RWPE1 (cell line): ENCODE data around the gene TRIM17.

Experiments
- CTCF ChIA-PET: fragments of 350-600 bp; sonication (Branson Sonifier 250); formaldehyde crosslinking; extraction: SDS; loops from one replicate; lab custom pipeline; 2021; lab: Yijun Ruan, JAX
- POLR2A ChIA-PET: fragments of 400-600 bp; formaldehyde crosslinking; extraction: SDS; loops from one replicate; lab custom pipeline; 2020; ENCODE audit warnings: antibody characterized with exemption; ENCODE audit not compliant: low non-redundant PET; lab: Yijun Ruan, JAX
- DNase-seq: peaks from one replicate; pipeline ENCODE4 v3.0.0; 2012; ENCODE audit warnings: low spot score
- H3K27ac ChIP-seq: fragments of 450-650 bp; 2 replicates; pipeline ENCODE4 v1.5.1; 2017
- TF ChIP-seq, protein P1 (sequence below): fragments of 450-650 bp; conservative IDR thresholded peaks from 2 replicates; pipeline ENCODE4 v1.5.1; 2017; ENCODE audit warnings: low read depth, mild to moderate bottlenecking

TRIM17 gene

GRCh38 chr1:228423404-228424053 is 6.9 kb upstream of the TRIM17 start:
- ChIA-PET POLR2A (no interaction called here), CTCF (interaction anchor here (0.6 kb wide), 2 partner anchors 14 to 341 kb away, joined by 3 read pairs; partner anchors contain the start of gene ARF1)
- no peak overlapping the region for H3K27ac ChIP-seq
- TF ChIP-seq, protein P1, sequence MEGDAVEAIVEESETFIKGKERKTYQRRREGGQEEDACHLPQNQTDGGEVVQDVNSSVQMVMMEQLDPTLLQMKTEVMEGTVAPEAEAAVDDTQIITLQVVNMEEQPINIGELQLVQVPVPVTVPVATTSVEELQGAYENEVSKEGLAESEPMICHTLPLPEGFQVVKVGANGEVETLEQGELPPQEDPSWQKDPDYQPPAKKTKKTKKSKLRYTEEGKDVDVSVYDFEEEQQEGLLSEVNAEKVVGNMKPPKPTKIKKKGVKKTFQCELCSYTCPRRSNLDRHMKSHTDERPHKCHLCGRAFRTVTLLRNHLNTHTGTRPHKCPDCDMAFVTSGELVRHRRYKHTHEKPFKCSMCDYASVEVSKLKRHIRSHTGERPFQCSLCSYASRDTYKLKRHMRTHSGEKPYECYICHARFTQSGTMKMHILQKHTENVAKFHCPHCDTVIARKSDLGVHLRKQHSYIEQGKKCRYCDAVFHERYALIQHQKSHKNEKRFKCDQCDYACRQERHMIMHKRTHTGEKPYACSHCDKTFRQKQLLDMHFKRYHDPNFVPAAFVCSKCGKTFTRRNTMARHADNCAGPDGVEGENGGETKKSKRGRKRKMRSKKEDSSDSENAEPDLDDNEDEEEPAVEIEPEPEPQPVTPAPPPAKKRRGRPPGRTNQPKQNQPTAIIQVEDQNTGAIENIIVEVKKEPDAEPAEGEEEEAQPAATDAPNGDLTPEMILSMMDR: no peak
- no peak for DNase-seq

GRCh38 chr1:228420968-228421826 is 4.5 kb upstream of the TRIM17 start:
- TF ChIP-seq, protein P1: no peak
- no peak overlapping the region for H3K27ac ChIP-seq
- no peak for DNase-seq
- CTCF ChIA-PET: no interaction called here
- POLR2A ChIA-PET: no interaction called here

DNA sequence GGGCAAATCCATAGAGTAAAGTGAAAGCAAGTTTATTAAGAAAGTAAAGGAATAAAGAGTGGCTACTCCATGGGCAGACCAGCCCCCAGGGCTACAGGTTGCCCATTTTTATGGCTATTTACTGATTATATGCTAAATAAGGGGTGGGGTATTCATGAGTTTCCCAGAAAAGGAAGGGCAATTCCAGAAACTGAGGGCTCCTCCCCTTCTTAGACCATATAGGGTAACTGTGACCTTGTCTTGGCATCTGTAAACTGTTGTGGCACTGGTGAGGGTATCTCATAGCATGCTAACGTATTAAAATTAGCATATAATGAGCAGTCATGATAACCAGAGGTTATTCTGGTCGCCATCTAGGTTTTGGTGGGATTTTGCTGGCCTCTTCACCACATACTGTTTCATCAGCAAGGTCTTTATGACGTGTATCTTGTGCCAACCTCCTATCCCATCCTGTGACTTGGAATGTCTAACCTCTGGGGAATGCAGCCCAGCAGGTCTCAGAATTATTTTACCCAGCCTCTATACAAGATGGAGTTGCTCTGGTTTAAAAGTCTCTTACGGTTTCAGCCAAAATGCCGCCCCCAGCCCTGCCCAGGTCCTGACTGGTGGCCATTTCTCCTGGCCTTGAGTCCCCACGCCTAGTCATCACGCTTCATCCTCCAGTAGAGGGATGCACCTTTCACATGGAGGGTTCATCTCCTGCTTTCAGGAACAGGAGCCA is 982 bp upstream of the TRIM17 start:
- H3K27ac ChIP-seq: no peak overlapping the region
- ChIA-PET POLR2A (no interaction called here), CTCF (no interaction called here)
- TF ChIP-seq, protein P1: no peak
- no peak for DNase-seq

DNA sequence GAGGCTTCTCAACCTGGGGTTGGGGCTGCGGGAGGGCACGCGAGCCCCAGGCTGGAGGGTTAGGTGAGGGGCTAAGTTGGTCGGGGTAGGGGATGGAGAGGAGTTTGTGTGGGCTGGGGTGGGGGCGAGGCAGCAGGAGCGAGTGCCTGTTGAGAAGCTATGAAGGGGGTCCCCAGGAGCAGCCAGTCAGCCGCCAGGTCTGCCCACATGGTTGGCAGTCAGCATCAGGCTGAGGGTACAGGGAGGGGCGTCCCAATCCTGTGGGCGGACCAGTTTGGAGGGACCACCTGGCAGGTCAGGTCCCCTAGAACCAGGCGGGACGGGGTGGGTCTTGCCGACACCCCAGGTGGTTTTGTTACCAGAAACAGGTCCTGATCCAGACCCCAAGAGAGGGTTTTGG is 400 bp upstream of the TRIM17 start:
- no peak for DNase-seq
- TF ChIP-seq, protein P1: no peak
- ChIA-PET CTCF (no interaction called here), POLR2A (no interaction called here)
- no peak overlapping the region for H3K27ac ChIP-seq

DNA sequence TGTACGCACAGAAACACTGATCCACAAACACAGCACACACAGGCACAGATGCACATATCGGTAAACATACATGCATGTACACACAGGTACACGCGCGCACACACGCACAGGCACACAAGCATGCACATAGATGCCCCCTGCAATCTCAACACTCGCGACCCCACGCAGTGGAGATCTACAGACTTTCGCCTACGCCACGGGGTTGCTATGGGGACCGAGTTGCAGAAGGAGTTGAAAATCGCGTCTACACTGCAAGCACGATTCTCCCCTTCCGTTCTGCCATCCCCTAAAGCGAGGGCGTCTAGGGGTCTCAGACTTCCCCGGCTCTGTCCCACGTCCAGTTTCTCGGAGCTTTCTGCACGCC is 826 bp downstream of the TRIM17 start:
- no peak overlapping the region for H3K27ac ChIP-seq
- ChIA-PET CTCF (no interaction called here), POLR2A (no interaction called here)
- TF ChIP-seq, protein P1: no peak
- no peak for DNase-seq

DNA sequence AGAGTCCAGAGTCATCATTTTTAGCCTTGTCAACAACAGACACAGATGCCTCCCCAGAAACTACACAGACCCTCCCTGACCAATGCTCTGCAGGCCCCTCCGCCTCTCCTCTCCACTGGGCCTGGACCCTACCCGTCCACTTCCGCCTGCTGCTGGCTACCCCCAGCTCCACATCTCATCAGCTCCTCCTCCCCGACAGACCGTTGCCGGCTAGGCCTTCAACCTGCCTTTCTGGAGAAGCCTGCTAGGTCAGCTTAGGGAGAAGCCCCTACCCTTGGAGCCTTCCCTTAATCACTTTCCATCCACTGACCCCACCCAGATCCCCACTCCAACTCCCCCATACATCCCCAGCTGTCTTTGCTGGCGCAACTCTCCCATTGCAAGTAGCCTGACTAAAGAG is 1.4 kb downstream of the TRIM17 start:
- ChIA-PET POLR2A (no interaction called here), CTCF (no interaction called here)
- DNase-seq: no peak
- H3K27ac ChIP-seq: no peak overlapping the region
- TF ChIP-seq, protein P1: no peak
